PC-3 (cell line): ENCODE results near the gene TRIM62. TPM values are rescaled to one million over a fixed set of nuclear protein-coding genes. Genes with fewer than 3 reads are reported as not detected.

ENCODE experiments used
- ATAC-seq: fragments of 200-7000 bp; cut with Tn5 transposase; 2 replicates; pipeline ENCODE4 v1.9.1; 2020; ENCODE audit warnings: mild to moderate bottlenecking, moderate library complexity
- BruUV-seq: library from RNA; stranded (reverse); fragments of 400-500 nt; replicated peaks from 2 replicates; lab custom pipeline; 2021; lab: Mats Ljungman, UMichigan
- CTCF ChIA-PET: fragments of 300-600 bp; sonication (Branson Sonifier 250); formaldehyde crosslinking; loops from one replicate; lab custom pipeline; 2022; ENCODE audit warnings: antibody characterized with exemption; lab: Charles Lee
- POLR2A ChIA-PET: fragments of 300-600 bp; sonication (Branson Sonifier 250); formaldehyde crosslinking; loops from one replicate; lab custom pipeline; 2022; ENCODE audit warnings: antibody characterized with exemption; ENCODE audit not compliant: unreplicated experiment; lab: Charles Lee
- DNase-seq: peaks from one replicate; pipeline ENCODE4 v3.0.0-alpha.2; 2015
- H2AFZ ChIP-seq: fragments of 300-600 bp; sonication (generic); 2 replicates; pipeline ENCODE4 v1.6.0; 2016; ENCODE audit warnings: antibody characterized with exemption, low read length
- H3F3A ChIP-seq: fragments of 300-600 bp; sonication (generic); one replicate; pipeline ENCODE4 v1.6.0; 2017; ENCODE audit warnings: antibody characterized with exemption, low read length, control low read depth, mild to moderate bottlenecking; ENCODE audit not compliant: unreplicated experiment
- H3K27ac ChIP-seq: fragments of 300-600 bp; sonication (generic); 2 replicates; pipeline ENCODE4 v1.5.1; 2016; ENCODE audit warnings: mild to moderate bottlenecking, low read length
- H3K27me3 ChIP-seq: fragments of 300-600 bp; sonication (generic); 2 replicates; pipeline ENCODE4 v1.6.1; 2016; ENCODE audit warnings: low read length, mixed read lengths
- H3K36me3 ChIP-seq: fragments of 300-600 bp; sonication (generic); 2 replicates; pipeline ENCODE4 v1.6.1; 2016; ENCODE audit warnings: low read depth, mixed run types, low read length, mixed read lengths
- H3K4me1 ChIP-seq: fragments of 300-600 bp; sonication (generic); 2 replicates; pipeline ENCODE4 v1.5.1; 2016; ENCODE audit warnings: low read length; ENCODE audit not compliant: insufficient read depth
- H3K4me2 ChIP-seq: fragments of 300-600 bp; sonication (generic); 2 replicates; pipeline ENCODE4 v1.6.0; 2016; ENCODE audit warnings: low read length
- H3K4me3 ChIP-seq: fragments of 300-600 bp; sonication (generic); 2 replicates; pipeline ENCODE4 v1.5.1; 2016; ENCODE audit warnings: mild to moderate bottlenecking, low read length, mixed read lengths
- H3K79me2 ChIP-seq: fragments of 300-600 bp; sonication (generic); 2 replicates; pipeline ENCODE4 v1.6.1; 2017; ENCODE audit warnings: low read length, mixed read lengths
- H3K9ac ChIP-seq: fragments of 300-600 bp; sonication (generic); 2 replicates; pipeline ENCODE4 v1.6.0; 2016; ENCODE audit warnings: mild to moderate bottlenecking, low read length
- H3K9me2 ChIP-seq: fragments of 300-600 bp; sonication (generic); replicated peaks from 2 replicates; pipeline ENCODE4 v1.6.1; 2016; ENCODE audit warnings: mixed run types, low read length, mixed read lengths
- H3K9me3 ChIP-seq: fragments of 300-600 bp; sonication (generic); 2 replicates; pipeline ENCODE4 v1.6.1; 2016; ENCODE audit warnings: low read length, mixed read lengths
- H4K20me1 ChIP-seq: fragments of 300-600 bp; sonication (generic); 2 replicates; pipeline ENCODE4 v1.6.1; 2016; ENCODE audit warnings: low read length, mixed read lengths
- EZH2 ChIP-seq: fragments of 300-600 bp; sonication (generic); IDR thresholded peaks from one replicate; pipeline ENCODE4 v1.6.1; 2017; ENCODE audit warnings: antibody characterized with exemption, mild to moderate bottlenecking, low read length; ENCODE audit not compliant: unreplicated experiment
- EZH2phosphoT487 ChIP-seq: fragments of 300-600 bp; sonication (generic); IDR thresholded peaks from 2 replicates; pipeline ENCODE4 v1.6.1; 2018; ENCODE audit warnings: mild to moderate bottlenecking, antibody characterized with exemption, low read length, borderline replicate concordance
- intact Hi-C: fragments of 100-400 bp; cut with micrococcal nuclease; formaldehyde crosslinking; loops from 2 replicates; pipeline ENCODE4 v1.9.0; 2023
- total RNA-seq: library from RNA; depleted of rRNA; stranded (reverse); fragments of >200 nt; gene quantifications from 2 replicates; pipeline ENCODE4 v1.2.3, GENCODE V29; 2014
- TF ChIP-seq, protein P1 (sequence below): fragments of 300-600 bp; sonication (generic); conservative IDR thresholded peaks from 2 replicates; pipeline ENCODE4 v1.5.1; 2017; ENCODE audit warnings: antibody characterized with exemption, low read depth, mild to moderate bottlenecking, low read length

Gene TRIM62
- total RNA-seq, 1 experiment from 2014 or later: 3.9 TPM

DNA sequence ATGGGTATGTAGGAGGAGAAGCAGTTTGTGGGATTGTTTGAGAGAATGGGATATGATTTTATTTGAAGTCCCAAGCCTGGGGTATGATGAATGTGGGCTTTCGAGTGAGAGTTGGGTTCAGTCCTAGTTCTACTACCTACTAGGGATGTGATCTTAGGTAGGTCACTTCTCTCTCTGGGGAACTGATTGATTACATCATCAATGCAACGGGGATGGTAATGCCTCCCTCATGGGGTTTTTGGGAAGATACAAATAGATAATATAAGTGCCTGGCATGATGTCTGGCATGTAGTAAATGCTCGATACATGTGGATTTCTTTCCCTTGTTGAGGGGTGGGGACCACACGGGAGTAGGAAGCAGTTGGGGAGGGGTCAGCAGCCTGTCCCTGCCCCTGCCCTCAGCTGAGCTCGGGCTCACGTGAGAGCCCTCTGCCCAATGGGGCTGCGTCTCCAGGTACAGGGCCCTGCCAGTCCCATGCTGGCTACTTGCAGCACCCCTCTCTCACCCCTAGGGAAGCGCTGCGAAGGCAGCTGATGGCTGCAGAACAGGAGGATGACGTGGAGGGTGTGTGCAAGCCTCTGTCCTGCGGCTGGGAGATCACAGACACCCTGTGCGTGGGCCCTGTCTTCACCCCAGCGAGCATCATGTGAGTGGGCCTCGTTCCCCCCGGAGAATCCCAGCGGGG, 62.2 kb downstream of the TRIM62 start:
- intact Hi-C loops: no loop called here
- Histone ChIP-seq H3K79me2 (no peaks in the 10 kb centered on the region), H3K9me3 (no peaks in the 10 kb centered on the region), H3F3A (no peaks in the 10 kb centered on the region), H3K4me1 (peaks cover 10% of the 10 kb centered on the region; the same call in 1 of the 2 replicates), H3K4me2 (no peak overlapping the region), H3K27me3 (no peaks in the 10 kb centered on the region), H2AFZ (no peak overlapping the region), H3K9me2 (no peaks in the 10 kb centered on the region), H3K4me3 (no peak overlapping the region), H4K20me1 (no peaks in the 10 kb centered on the region), H3K27ac (no peak overlapping the region), H3K9ac (no peak overlapping the region), H3K36me3 (no peaks in the 10 kb centered on the region)
- ATAC-seq (0 out of 2 replicates have a peak, but pooled peaks have one; percentile 12), DNase-seq (no peak)
- BruUV-seq: no TSS peak
- ChIA-PET CTCF (no interaction called here), POLR2A (no interaction called here)
- TF ChIP-seq, protein P1, sequence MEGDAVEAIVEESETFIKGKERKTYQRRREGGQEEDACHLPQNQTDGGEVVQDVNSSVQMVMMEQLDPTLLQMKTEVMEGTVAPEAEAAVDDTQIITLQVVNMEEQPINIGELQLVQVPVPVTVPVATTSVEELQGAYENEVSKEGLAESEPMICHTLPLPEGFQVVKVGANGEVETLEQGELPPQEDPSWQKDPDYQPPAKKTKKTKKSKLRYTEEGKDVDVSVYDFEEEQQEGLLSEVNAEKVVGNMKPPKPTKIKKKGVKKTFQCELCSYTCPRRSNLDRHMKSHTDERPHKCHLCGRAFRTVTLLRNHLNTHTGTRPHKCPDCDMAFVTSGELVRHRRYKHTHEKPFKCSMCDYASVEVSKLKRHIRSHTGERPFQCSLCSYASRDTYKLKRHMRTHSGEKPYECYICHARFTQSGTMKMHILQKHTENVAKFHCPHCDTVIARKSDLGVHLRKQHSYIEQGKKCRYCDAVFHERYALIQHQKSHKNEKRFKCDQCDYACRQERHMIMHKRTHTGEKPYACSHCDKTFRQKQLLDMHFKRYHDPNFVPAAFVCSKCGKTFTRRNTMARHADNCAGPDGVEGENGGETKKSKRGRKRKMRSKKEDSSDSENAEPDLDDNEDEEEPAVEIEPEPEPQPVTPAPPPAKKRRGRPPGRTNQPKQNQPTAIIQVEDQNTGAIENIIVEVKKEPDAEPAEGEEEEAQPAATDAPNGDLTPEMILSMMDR: no peak
- no peak for TF ChIP-seq EZH2
- no peak for TF ChIP-seq EZH2phosphoT487

DNA sequence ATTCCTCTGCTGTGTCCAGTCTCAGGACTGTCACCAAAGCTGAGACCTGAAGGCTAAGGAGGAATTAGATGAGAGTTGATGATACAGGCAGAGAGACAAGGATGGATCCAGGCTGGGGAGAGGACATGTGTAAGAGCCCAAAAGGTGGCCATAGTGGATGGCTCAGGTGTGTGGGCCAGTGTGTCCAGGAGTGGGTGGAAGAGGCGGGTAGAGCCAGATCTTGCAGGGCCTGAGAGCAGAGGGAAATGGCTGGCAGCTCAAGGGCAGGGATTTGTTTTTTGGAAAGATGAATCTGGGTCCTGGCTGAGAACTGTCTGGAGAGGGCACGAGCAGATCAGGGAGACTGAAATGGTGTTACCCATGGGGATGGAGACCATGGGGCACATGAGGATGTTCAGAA, 62.8 kb downstream of the TRIM62 start:
- CTCF ChIA-PET: no interaction called here
- intact Hi-C loops: no loop called here
- BruUV-seq: no TSS peak

DNA sequence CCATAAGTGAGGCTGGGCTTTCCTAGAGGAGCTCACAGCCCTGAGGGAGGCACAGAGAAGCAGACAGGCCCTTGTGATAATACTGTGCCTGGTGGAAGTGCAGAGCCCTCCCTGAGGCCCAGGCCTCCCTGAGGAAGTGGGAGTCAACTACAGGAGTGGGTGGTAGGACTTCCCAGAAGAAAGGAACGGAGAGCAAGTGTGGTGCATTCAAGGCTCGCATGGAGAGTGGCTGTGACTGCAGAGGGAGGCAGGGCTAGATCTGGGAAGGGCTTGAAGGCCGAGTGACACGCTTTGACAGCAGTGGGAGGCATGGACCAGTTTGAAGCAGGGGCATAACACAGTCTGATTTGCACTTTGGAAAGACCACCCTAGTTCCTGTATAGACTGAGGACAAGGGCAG, 63.6 kb downstream of the TRIM62 start:
- DNase-seq: no peak
- BruUV-seq: no TSS peak
- H3K27ac ChIP-seq: no peak overlapping the region
- no peaks in the 10 kb centered on the region for H3K36me3 ChIP-seq
- H3K27me3 ChIP-seq: no peaks in the 10 kb centered on the region
- H3K4me1 ChIP-seq: peaks cover 10% of the 10 kb centered on the region; the same call in 1 of the 2 replicates
- ChIA-PET POLR2A (no interaction called here), CTCF (no interaction called here)
- intact Hi-C loops: no loop called here
- TF ChIP-seq, protein P1: no peak
- TF ChIP-seq EZH2phosphoT487 (no peak), EZH2 (no peak)
- no peaks in the 10 kb centered on the region for H3F3A ChIP-seq
- no peak overlapping the region for H3K4me2 ChIP-seq
- no peak overlapping the region for H2AFZ ChIP-seq
- no peak overlapping the region for H3K9ac ChIP-seq
- H3K9me2 ChIP-seq: no peaks in the 10 kb centered on the region
- H4K20me1 ChIP-seq: no peaks in the 10 kb centered on the region
- H3K4me3 ChIP-seq: no peak overlapping the region
- H3K9me3 ChIP-seq: no peaks in the 10 kb centered on the region
- no peak for ATAC-seq
- no peaks in the 10 kb centered on the region for H3K79me2 ChIP-seq

More for the DNA sequence above, 62.8 kb downstream of the TRIM62 start:
- Histone ChIP-seq H2AFZ (no peak overlapping the region), H3K9me3 (no peaks in the 10 kb centered on the region), H4K20me1 (no peaks in the 10 kb centered on the region), H3K9me2 (no peaks in the 10 kb centered on the region), H3K27me3 (no peaks in the 10 kb centered on the region), H3K36me3 (no peaks in the 10 kb centered on the region), H3K4me2 (no peak overlapping the region), H3K27ac (no peak overlapping the region), H3F3A (no peaks in the 10 kb centered on the region), H3K4me3 (no peak overlapping the region), H3K4me1 (peaks cover 10% of the 10 kb centered on the region; the same call in 1 of the 2 replicates), H3K9ac (no peak overlapping the region), H3K79me2 (no peaks in the 10 kb centered on the region)
- ATAC-seq (no peak), DNase-seq (no peak)
- TF ChIP-seq EZH2phosphoT487 (no peak), EZH2 (no peak)
- TF ChIP-seq, protein P1: no peak
- POLR2A ChIA-PET: no interaction called here
